ENCODE measurements around the gene POU2AF3. TPM values are rescaled to one million over a fixed set of nuclear protein-coding genes. Genes with fewer than 3 reads are reported as not detected.

POU2AF3 gene
- total RNA-seq, 1 donor from 2014 or later: 0.72 TPM

- no peak for DNase-seq
Observed at GRCh38 chr11:111329306-111330204, 31.2 kb downstream of the POU2AF3 start.

- no peak for DNase-seq
Observed at GRCh38 chr11:111330234-111330893, 32.0 kb downstream of the POU2AF3 start.

GRCh38 chr11:111331711-111332479 is 33.5 kb downstream of the POU2AF3 start:
- DNase-seq: no peak

GRCh38 chr11:111334532-111335502 is 36.5 kb downstream of the POU2AF3 start:
- DNase-seq: no peak

- no peak for DNase-seq
Observed at GRCh38 chr11:111335549-111335948, 37.2 kb downstream of the POU2AF3 start.

- no peak for DNase-seq
Observed at GRCh38 chr11:111336062-111336461, 37.7 kb downstream of the POU2AF3 start.

GRCh38 chr11:111336582-111337256 is 38.4 kb downstream of the POU2AF3 start:
- no peak for DNase-seq

- DNase-seq: no peak
Observed at GRCh38 chr11:111339758-111340388, 41.5 kb downstream of the POU2AF3 start.

- no peak for DNase-seq
Observed at GRCh38 chr11:111342329-111342728, 44.0 kb downstream of the POU2AF3 start.

GRCh38 chr11:111344032-111344431 is 45.7 kb downstream of the POU2AF3 start:
- DNase-seq: peak; percentile 35

GRCh38 chr11:111347002-111347722 is 48.8 kb downstream of the POU2AF3 start:
- peak; percentile 64 for DNase-seq

- no peak for DNase-seq
Observed at GRCh38 chr11:111347723-111348115, 49.4 kb downstream of the POU2AF3 start.

- DNase-seq: no peak
Observed at GRCh38 chr11:111348147-111348546, 49.8 kb downstream of the POU2AF3 start.

GRCh38 chr11:111349191-111349695 is 50.9 kb downstream of the POU2AF3 start:
- DNase-seq: no peak

- DNase-seq: no peak
Observed at GRCh38 chr11:111350811-111351210, 52.5 kb downstream of the POU2AF3 start.

GRCh38 chr11:111351374-111352055 is 53.2 kb downstream of the POU2AF3 start:
- no peak for DNase-seq

GRCh38 chr11:111352231-111352746 is 53.9 kb downstream of the POU2AF3 start:
- DNase-seq: no peak

GRCh38 chr11:111352935-111353710 is 54.8 kb downstream of the POU2AF3 start:
- DNase-seq: no peak
